Sigmoid colon (tissue), 7 donors: ENCODE results near the gene NPTX1. TPM values are rescaled to one million over a fixed set of nuclear protein-coding genes. Genes with fewer than 3 reads are reported as not detected.

Source experiments
- DNase-seq: peaks from one replicate; pipeline ENCODE4 v3.0.0-alpha.2; 2019
- H3K27ac ChIP-seq, 4 donors: fragments of 200-600 bp; sonication (generic); one replicate each; pipeline ENCODE4 v1.5.1; 2016 to 2019; ENCODE audit warnings: mild to moderate bottlenecking in 1 of 4
- H3K27me3 ChIP-seq, 3 donors: fragments of 200-600 bp; sonication (generic); one replicate each; pipeline ENCODE4 v1.5.1; 2019; ENCODE audit warnings: mild to moderate bottlenecking in 1 of 3
- H3K36me3 ChIP-seq, 4 donors: fragments of 200-600 bp; sonication (generic); one replicate each; pipeline ENCODE4 v1.5.1; 2016 to 2019
- H3K4me1 ChIP-seq, 4 donors: fragments of 200-600 bp; sonication (generic); one replicate each; pipeline ENCODE4 v1.5.1; 2017 to 2019
- H3K4me3 ChIP-seq, 4 donors: fragments of 200-600 bp; sonication (generic); one replicate each; pipeline ENCODE4 v1.5.1; 2017 to 2019; ENCODE audit warnings: mild to moderate bottlenecking in 2 of 4, moderate library complexity in 1 of 4
- H3K9me3 ChIP-seq, 4 donors: fragments of 200-600 bp in 3 of 4; sonication (generic) in 3 of 4; one replicate each; pipeline versions ENCODE4 v1.5.1 to v1.6.1; 2013 to 2019
- CTCF ChIP-seq, 4 experiments: fragments of 450-650 bp in 3 of 4; fragments of 200-600 bp in 1 of 4; IDR thresholded peaks; one replicate each; pipeline ENCODE4 v1.5.1; 2016 to 2019; ENCODE audit warnings: antibody characterized with exemption in 4 of 4, mild to moderate bottlenecking in 3 of 4, moderate library complexity in 2 of 4
- EP300 ChIP-seq, 4 donors: sonication (generic); formaldehyde crosslinking; IDR thresholded peaks; one replicate each; pipeline ENCODE4 v1.6.1; 2017; ENCODE audit warnings: antibody characterized with exemption in 4 of 4
- POLR2A ChIP-seq, 2 donors: fragments of 450-650 bp; IDR thresholded peaks; one replicate each; pipeline ENCODE4 v1.6.1; 2016; ENCODE audit warnings: antibody characterized with exemption in 2 of 2, mild to moderate bottlenecking in 2 of 2, moderate library complexity in 2 of 2
- POLR2AphosphoS5 ChIP-seq, 4 donors: sonication (generic); formaldehyde crosslinking; IDR thresholded peaks; one replicate each; pipeline ENCODE4 v1.6.1; 2017; ENCODE audit warnings: antibody characterized with exemption in 4 of 4
- WGBS, 2 donors: extraction: QIAGEN DNeasy Blood & Tissue Kit; methylation state at CpG; one replicate each; pipeline ENCODE4 v1.1.7; 2013; 5-methylcytosine and 5-hydroxymethylcytosine counted together
- intact Hi-C: fragments of 100-400 bp; cut with DNase I; formaldehyde crosslinking; loops from one replicate; pipeline ENCODE4 v1.15.1; 2023
- polyA plus RNA-seq, 3 donors: library from polyadenylated mRNA; stranded (reverse); fragments of 200-250 nt; gene quantifications; one replicate each; pipeline ENCODE4 v1.2.3, GENCODE V29; 2013
- total RNA-seq, 4 donors: library from RNA; depleted of rRNA; stranded (reverse); fragments of >200 nt; gene quantifications; one replicate each; pipeline ENCODE4 v1.1.0, GENCODE V29; 2016
- donor health status: healthy with polysubstance abuse.
- donor health status: Bipolar disorder and iron deficiency.
- donor health status: healthy.

The NPTX1 gene, protein sequence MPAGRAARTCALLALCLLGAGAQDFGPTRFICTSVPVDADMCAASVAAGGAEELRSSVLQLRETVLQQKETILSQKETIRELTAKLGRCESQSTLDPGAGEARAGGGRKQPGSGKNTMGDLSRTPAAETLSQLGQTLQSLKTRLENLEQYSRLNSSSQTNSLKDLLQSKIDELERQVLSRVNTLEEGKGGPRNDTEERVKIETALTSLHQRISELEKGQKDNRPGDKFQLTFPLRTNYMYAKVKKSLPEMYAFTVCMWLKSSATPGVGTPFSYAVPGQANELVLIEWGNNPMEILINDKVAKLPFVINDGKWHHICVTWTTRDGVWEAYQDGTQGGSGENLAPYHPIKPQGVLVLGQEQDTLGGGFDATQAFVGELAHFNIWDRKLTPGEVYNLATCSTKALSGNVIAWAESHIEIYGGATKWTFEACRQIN
- total RNA-seq (10 to 100 TPM; 36.9 to 67.3 (median 46.0) TPM), polyA plus RNA-seq (1 to 10 TPM in 1 of 3 donors, under 1 TPM in 2; 0.60 to 1.9 (median 0.69) TPM)

- H3K4me1 ChIP-seq: peaks cover 6 to 56% (median 54%) of the 10 kb centered on the region in 4 donors
- WGBS, 2 donors: 1% methylated on average over 136 of the region's 136 CpGs
Measured at GRCh38 chr17:80475910-80476876, at the start of gene NPTX1. Gene NPTX1 (minus strand): TSS chr17:80476607. CDS start chr17:80476446, 161 bp downstream.

DNA sequence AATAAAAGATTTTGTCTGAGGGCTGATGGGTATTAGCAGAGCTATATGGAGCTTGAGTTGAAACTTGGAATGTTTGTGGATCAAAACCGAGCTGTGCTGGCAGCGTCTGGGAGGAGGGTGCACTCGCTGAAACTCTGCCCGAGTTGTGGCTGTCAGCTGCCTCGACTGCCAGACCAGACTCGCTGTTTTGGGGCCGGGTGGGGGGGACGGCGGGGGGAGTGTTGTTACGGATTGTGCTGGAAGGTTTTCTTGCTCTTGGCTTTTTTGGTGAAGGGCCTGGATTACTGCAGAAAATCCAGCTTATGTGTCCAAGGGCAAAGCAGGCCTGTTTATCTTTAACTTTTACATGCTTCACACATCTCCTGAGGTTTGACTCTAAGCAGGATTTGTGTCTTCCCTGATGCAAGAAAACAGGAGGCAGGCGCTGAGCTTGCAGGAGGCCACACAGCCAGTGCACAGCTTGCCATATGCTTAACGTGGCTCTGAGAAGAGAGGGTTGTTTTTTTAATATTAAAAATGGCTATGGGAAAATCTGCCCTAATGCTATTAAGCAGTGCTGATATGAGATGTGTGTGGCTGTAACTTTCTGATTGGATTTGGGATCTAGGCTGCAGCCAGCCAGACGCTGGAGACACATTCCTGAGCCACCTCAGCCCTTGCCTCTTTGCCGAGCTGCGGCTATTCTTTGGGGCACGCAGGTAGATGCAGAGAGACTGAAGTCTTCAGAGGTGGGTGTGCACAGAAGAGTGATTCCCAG lies 47.7 kb upstream of the NPTX1 start:
- no peaks in the 10 kb centered on the region for H3K36me3 ChIP-seq
- WGBS, 2 donors: 52 to 61% methylated on average over 16 of the region's 16 CpGs
- DNase-seq: no peak
- no peaks in the 10 kb centered on the region for H3K27me3 ChIP-seq
- intact Hi-C loops: no loop called here
- peaks cover 0 to 37% (median 26%) of the 10 kb centered on the region in 4 donors for H3K4me1 ChIP-seq
- peak overlapping the region in 3 of 4 donors; percentile 64 to 65 (median 65) for H3K27ac ChIP-seq
- TF ChIP-seq CTCF (IDR thresholded peaks at IDR 0.05) (no peak), POLR2A (IDR thresholded peaks at IDR 0.05) (no peak), POLR2AphosphoS5 (IDR thresholded peaks at IDR 0.05) (peak in 3 of 4 donors; percentile 38 to 68 (median 50))
- no peak overlapping the region for H3K4me3 ChIP-seq
- H3K9me3 ChIP-seq: no peaks in the 10 kb centered on the region

More at GRCh38 chr17:80475910-80476876, at the start of gene NPTX1:
- Histone ChIP-seq H3K27me3 (peaks cover 25 to 65% (median 58%) of the 10 kb centered on the region in 3 donors), H3K36me3 (peaks cover 0 to 22% (median 0%) of the 10 kb centered on the region in 4 donors), H3K9me3 (no peaks in the 10 kb centered on the region), H3K27ac (peak within 1 kb of the TSS in 3 of 4 donors; percentile 85), H3K4me3 (peak within 1 kb of the TSS; percentile 48 to 64 (median 58))
- intact Hi-C loops: loop anchor here (2.0 to 10.0 kb wide), 3 partner anchors 15 to 386 kb away; no protein-coding TSS in a partner anchor
- DNase-seq: no peak
- TF ChIP-seq CTCF (IDR thresholded peaks at IDR 0.05) (no peak), EP300 (IDR thresholded peaks at IDR 0.05) (no peak), POLR2AphosphoS5 (IDR thresholded peaks at IDR 0.05) (peak; percentile 67 to 80 (median 72))

DNA sequence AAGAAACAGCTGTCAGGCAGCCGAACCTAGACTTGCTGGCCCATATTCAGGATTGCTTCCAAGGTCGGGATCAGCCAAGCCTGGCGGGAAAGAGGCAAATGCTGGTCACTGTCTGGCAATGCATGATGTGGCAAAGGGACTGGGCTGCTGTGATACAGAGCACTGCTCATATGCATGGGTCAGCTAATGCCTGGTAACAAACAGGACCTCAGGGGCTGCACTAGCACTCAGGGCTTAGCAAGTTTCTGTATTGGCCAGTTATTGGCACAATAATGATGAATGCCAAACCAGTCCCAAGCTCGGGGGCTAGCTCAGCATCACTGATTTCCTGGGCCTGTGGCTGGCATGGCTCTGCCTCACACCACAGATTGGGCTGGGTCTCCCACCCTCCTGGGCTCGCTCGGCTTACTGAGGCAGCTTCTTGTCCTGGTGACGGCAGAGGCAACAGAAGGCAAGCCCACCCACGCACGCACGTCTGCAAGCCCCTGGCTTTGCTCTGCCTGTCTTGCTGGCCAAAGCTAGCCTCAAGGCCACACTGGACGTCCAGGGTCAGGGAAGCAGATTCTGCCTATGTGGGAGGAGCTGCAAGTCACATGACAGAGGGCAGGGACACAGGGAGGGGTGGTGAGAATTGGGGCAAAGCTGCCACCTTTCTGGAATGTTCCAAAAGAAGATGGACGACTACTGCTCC lies 46.8 kb upstream of the NPTX1 start:
- Histone ChIP-seq H3K27me3 (no peaks in the 10 kb centered on the region), H3K36me3 (no peaks in the 10 kb centered on the region), H3K27ac (peak overlapping the region in 3 of 4 donors; percentile 64 to 65 (median 65)), H3K9me3 (no peaks in the 10 kb centered on the region), H3K4me1 (peaks cover 0 to 28% (median 18%) of the 10 kb centered on the region in 4 donors), H3K4me3 (no peak overlapping the region)
- DNase-seq: no peak
- intact Hi-C loops: no loop called here
- 80 to 85% methylated on average over 12 of the region's 12 CpGs for WGBS, 2 donors
- TF ChIP-seq POLR2AphosphoS5 (IDR thresholded peaks at IDR 0.05) (no peak), CTCF (IDR thresholded peaks at IDR 0.05) (no peak), POLR2A (IDR thresholded peaks at IDR 0.05) (no peak), EP300 (IDR thresholded peaks at IDR 0.05) (no peak)
